Astrocyte (in vitro differentiated cells and primary cell): ENCODE data around the gene IL6ST.

Source experiments
- CTCF ChIP-seq: IDR thresholded peaks from 2 replicates; pipeline ENCODE4 v1.5.1; 2011; ENCODE audit warnings: low read depth, mild to moderate bottlenecking, inconsistent platforms, low read length, moderate library complexity; ENCODE audit not compliant: insufficient read depth
- EZH2 ChIP-seq: IDR thresholded peaks from 2 replicates; pipeline ENCODE4 v1.6.1; 2012; ENCODE audit warnings: mild to moderate bottlenecking, low read length, inconsistent platforms; ENCODE audit not compliant: insufficient read depth

DNA sequence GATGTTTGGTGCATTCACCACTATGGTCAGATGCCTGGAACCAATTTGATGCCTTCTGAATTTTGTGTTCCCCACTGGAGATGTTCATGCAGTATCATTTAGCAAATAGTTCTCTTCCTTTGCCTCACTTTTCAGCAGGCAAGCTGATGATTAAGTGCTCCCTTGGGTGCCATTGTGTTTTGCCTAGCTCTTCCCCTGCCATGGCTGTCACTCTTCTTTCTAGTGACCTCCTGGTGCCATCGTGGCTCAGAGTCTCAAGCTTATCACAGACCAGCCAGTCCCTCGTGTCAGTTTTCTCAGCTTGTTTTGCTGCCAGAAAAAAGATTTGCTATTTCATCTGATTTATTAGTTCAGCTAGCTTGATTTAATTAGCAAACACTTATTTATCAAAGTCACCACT is 102.3 kb downstream of the IL6ST start:
- TF ChIP-seq CTCF: no peak
- TF ChIP-seq EZH2: no peak
